Thoracic aorta (tissue), 2 donors: Measurements from ENCODE around the gene PLXDC1. TPM values are rescaled to one million over a fixed set of nuclear protein-coding genes. Genes with fewer than 3 reads are reported as not detected.
A peak's percentile ranks its signal among the peaks of the same experiment; 100 is the strongest.
"Not testable (repeated sequence)": the region's sequence is repeated elsewhere in the genome, so short reads cannot be mapped to it uniquely, and the experiment has no call there.

ENCODE experiments used
- ATAC-seq: fragments of 150-250 bp; one replicate; pipeline ENCODE4 v1.8.0; 2017; ENCODE audit warnings: low read depth; ENCODE audit not compliant: insufficient number of reproducible peaks, low FRiP score
- DNase-seq: peaks from one replicate; pipeline ENCODE4 v3.0.0-alpha.2; 2020; ENCODE audit warnings: low spot score
- H3K27ac ChIP-seq, 2 donors: fragments of 200-600 bp; sonication (generic); 1 replicate in 1 of 2; 2 replicates in 1 of 2; pipeline ENCODE4 v1.5.1; 2016; ENCODE audit warnings: mild to moderate bottlenecking in 2 of 2, moderate library complexity in 2 of 2
- H3K27me3 ChIP-seq: fragments of 200-600 bp; sonication (generic); replicated peaks from 2 replicates; pipeline ENCODE4 v1.6.0; 2016; ENCODE audit warnings: mild to moderate bottlenecking; ENCODE audit not compliant: insufficient read depth
- H3K36me3 ChIP-seq: fragments of 200-600 bp; sonication (generic); one replicate; pipeline ENCODE4 v1.5.1; 2016
- H3K4me1 ChIP-seq, 2 donors: fragments of 200-600 bp; sonication (generic); 1 replicate in 1 of 2; 2 replicates in 1 of 2; pipeline versions ENCODE4 v1.5.1 to v1.6.0; 2016; ENCODE audit warnings: low read depth in 2 of 2, mild to moderate bottlenecking in 1 of 2; ENCODE audit not compliant: control insufficient read depth in 1 of 2
- H3K4me3 ChIP-seq: fragments of 200-600 bp; sonication (generic); 2 replicates; pipeline ENCODE4 v1.5.1; 2016; ENCODE audit warnings: mild to moderate bottlenecking
- H3K9me3 ChIP-seq: fragments of 200-600 bp; sonication (generic); 2 replicates; pipeline ENCODE4 v1.5.1; 2016
- CTCF ChIP-seq: fragments of 200-600 bp; sonication (generic); IDR thresholded peaks from one replicate; pipeline ENCODE4 v1.5.1; 2019; ENCODE audit warnings: antibody characterized with exemption
- total RNA-seq, 2 donors: library from RNA; depleted of rRNA; stranded (reverse); fragments of >200 nt; gene quantifications; one replicate each; pipeline versions ENCODE4 v1.1.0 to v1.2.3, GENCODE V29; 2016

PLXDC1 gene
- total RNA-seq, 2 donors from 2014 or later: 7.0 to 13.9 TPM

- Histone ChIP-seq H3K27ac (no peak overlapping the region), H3K4me3 (no peak overlapping the region), H3K27me3 (no peaks in the 10 kb centered on the region), H3K36me3 (no peaks in the 10 kb centered on the region), H3K9me3 (no peaks in the 10 kb centered on the region), H3K4me1 (peaks cover 3 to 25% of the 10 kb centered on the region in 2 donors)
- ATAC-seq (no peak), DNase-seq (no peak)
- no peak for TF ChIP-seq CTCF
Measured at GRCh38 chr17:39169101-39169500, 17.7 kb upstream of the PLXDC1 start.

GRCh38 chr17:39168503-39168902 lies 17.1 kb upstream of the PLXDC1 start:
- H3K27me3 ChIP-seq, H3K4me3 ChIP-seq, H3K9me3 ChIP-seq, H3K27ac ChIP-seq, ATAC-seq, H3K36me3 ChIP-seq, DNase-seq: not testable (repeated sequence)
- H3K4me1 ChIP-seq: peaks cover 6 to 30% of the 10 kb centered on the region in 2 donors

GRCh38 chr17:39167476-39167875 lies 16.0 kb upstream of the PLXDC1 start:
- Histone ChIP-seq H3K27me3 (no peaks in the 10 kb centered on the region), H3K9me3 (no peaks in the 10 kb centered on the region), H3K4me3 (no peak overlapping the region), H3K36me3 (no peaks in the 10 kb centered on the region), H3K4me1 (peaks cover 6 to 30% of the 10 kb centered on the region in 2 donors), H3K27ac (no peak overlapping the region)
- no peak for TF ChIP-seq CTCF
- no peak for DNase-seq
- no peak for ATAC-seq

- H3K4me3 ChIP-seq: no peak overlapping the region
- no peaks in the 10 kb centered on the region for H3K36me3 ChIP-seq
Measured at GRCh38 chr17:39166437-39167335, 15.2 kb upstream of the PLXDC1 start.

GRCh38 chr17:39165841-39166349 lies 14.5 kb upstream of the PLXDC1 start, which contains the start of gene ARL5C:
Gene ARL5C (minus strand): TSS chr17:39166161. CDS start chr17:39165760, 401 bp downstream.
- DNase-seq: no peak
- Histone ChIP-seq H3K27me3 (no peaks in the 10 kb centered on the region), H3K9me3 (no peaks in the 10 kb centered on the region), H3K36me3 (no peaks in the 10 kb centered on the region), H3K27ac (peak within 1 kb of the TSS in 1 of 2 donors; percentile 16), H3K4me3 (peak within 1 kb of the TSS; percentile 71), H3K4me1 (peaks cover 6 to 30% of the 10 kb centered on the region in 2 donors)
- no peak for ATAC-seq
- TF ChIP-seq CTCF: no peak

More at GRCh38 chr17:39166437-39167335, 15.2 kb upstream of the PLXDC1 start:
- Histone ChIP-seq H3K4me1 (peaks cover 6 to 30% of the 10 kb centered on the region in 2 donors), H3K27me3 (no peaks in the 10 kb centered on the region), H3K27ac (no peak overlapping the region), H3K9me3 (no peaks in the 10 kb centered on the region)
- TF ChIP-seq CTCF: no peak
- ATAC-seq (no peak), DNase-seq (no peak)
